ENCODE results near the gene PPT1.

The PPT1 gene

GRCh38 chr1:40047276-40047675, 49.8 kb downstream of the PPT1 start:
- H3K4me3 ChIP-seq (replicated peaks; ENCODE audit: insufficient read depth, low read length) = no peak overlapping the region
- DNase-seq (ENCODE audit: low read depth in 1 of 2, low spot score in 1 of 2) = no peak
- TF ChIP-seq SPI1 (IDR thresholded peaks at IDR 0.05; ENCODE audit: borderline replicate concordance, low read depth) (no peak), GABPA (IDR thresholded peaks at IDR 0.05; ENCODE audit: low read depth) (no peak), POLR2AphosphoS5 (IDR thresholded peaks at IDR 0.05; ENCODE audit: low read depth) (no peak)
- no peaks in the 10 kb centered on the region for H3K27me3 ChIP-seq (ENCODE audit: insufficient read depth, poor library complexity, severe bottlenecking)
- H3K27ac ChIP-seq (replicated peaks) = no peak overlapping the region

GRCh38 chr1:40045766-40046165, 51.3 kb downstream of the PPT1 start:
- no peak for DNase-seq (ENCODE audit: low read depth in 1 of 2, low spot score in 1 of 2)
- TF ChIP-seq REST (IDR thresholded peaks at IDR 0.05; ENCODE audit: insufficient replicate concordance, low read depth) (no peak), POLR2AphosphoS5 (IDR thresholded peaks at IDR 0.05; ENCODE audit: low read depth) (no peak), GABPA (IDR thresholded peaks at IDR 0.05; ENCODE audit: low read depth) (no peak), SPI1 (IDR thresholded peaks at IDR 0.05; ENCODE audit: borderline replicate concordance, low read depth) (no peak), CTCF (IDR thresholded peaks at IDR 0.05; ENCODE audit: insufficient read depth, low read length) (no peak)
- H3K27ac ChIP-seq (replicated peaks) = no peak overlapping the region
- no peaks in the 10 kb centered on the region for H3K27me3 ChIP-seq (ENCODE audit: insufficient read depth, poor library complexity, severe bottlenecking)
- H3K4me3 ChIP-seq (replicated peaks; ENCODE audit: insufficient read depth, low read length) = no peak overlapping the region

- no peak overlapping the region for H3K27ac ChIP-seq (replicated peaks)
- H3K4me3 ChIP-seq (replicated peaks; ENCODE audit: insufficient read depth, low read length) = no peak overlapping the region
- DNase-seq (ENCODE audit: low read depth in 1 of 2, low spot score in 1 of 2) = no peak
- TF ChIP-seq REST (IDR thresholded peaks at IDR 0.05; ENCODE audit: insufficient replicate concordance, low read depth) (no peak), SPI1 (IDR thresholded peaks at IDR 0.05; ENCODE audit: borderline replicate concordance, low read depth) (no peak), GABPA (IDR thresholded peaks at IDR 0.05; ENCODE audit: low read depth) (no peak), POLR2AphosphoS5 (IDR thresholded peaks at IDR 0.05; ENCODE audit: low read depth) (no peak), CTCF (IDR thresholded peaks at IDR 0.05; ENCODE audit: insufficient read depth, low read length) (no peak)
- H3K27me3 ChIP-seq (ENCODE audit: insufficient read depth, poor library complexity, severe bottlenecking) = no peaks in the 10 kb centered on the region
These were observed 51.9 kb downstream of the PPT1 start for GRCh38 chr1:40045182-40045581.

GRCh38 chr1:40044110-40044509, 52.9 kb downstream of the PPT1 start:
- TF ChIP-seq REST (IDR thresholded peaks at IDR 0.05; ENCODE audit: insufficient replicate concordance, low read depth) (no peak), GABPA (IDR thresholded peaks at IDR 0.05; ENCODE audit: low read depth) (no peak), POLR2AphosphoS5 (IDR thresholded peaks at IDR 0.05; ENCODE audit: low read depth) (no peak), CTCF (IDR thresholded peaks at IDR 0.05; ENCODE audit: insufficient read depth, low read length) (no peak), SPI1 (IDR thresholded peaks at IDR 0.05; ENCODE audit: borderline replicate concordance, low read depth) (peak; percentile 62; the same call in 1 of the 2 replicates)
- Histone ChIP-seq H3K27me3 (ENCODE audit: insufficient read depth, poor library complexity, severe bottlenecking) (no peaks in the 10 kb centered on the region), H3K27ac (replicated peaks) (no peak overlapping the region), H3K4me3 (replicated peaks; ENCODE audit: insufficient read depth, low read length) (no peak overlapping the region)
- no peak for DNase-seq (ENCODE audit: low read depth in 1 of 2, low spot score in 1 of 2)
